Vagina (tissue), 2 donors: Measurements from ENCODE around the gene PIH1D1.

Source experiments
- CTCF ChIP-seq, 3 experiments: fragments of 450-650 bp in 2 of 3; fragments of 200-600 bp in 1 of 3; sonication (generic) in 1 of 3; IDR thresholded peaks; one replicate each; pipeline ENCODE4 v1.5.1; 2017 to 2019; ENCODE audit warnings: antibody characterized with exemption in 3 of 3, mild to moderate bottlenecking in 2 of 3, moderate library complexity in 2 of 3
- POLR2A ChIP-seq, 2 donors: fragments of 450-650 bp; IDR thresholded peaks; one replicate each; pipeline ENCODE4 v1.6.1; 2017; ENCODE audit warnings: antibody characterized with exemption in 2 of 2, mild to moderate bottlenecking in 2 of 2, moderate library complexity in 2 of 2

GRCh38 chr19:49491804-49492572, 40.4 kb upstream of the PIH1D1 start:
- TF ChIP-seq CTCF (IDR thresholded peaks at IDR 0.05) = no peak
- TF ChIP-seq POLR2A (IDR thresholded peaks at IDR 0.05) = no peak
